ENCODE measurements around the gene PTRH2.

Gene PTRH2

GRCh38 chr17:59746849-59747445 lies 39.7 kb upstream of the PTRH2 start:
- Histone ChIP-seq H3K27me3 (ENCODE audit: control insufficient read depth in 1 of 2, insufficient read depth in 2 of 2, low read length in 2 of 2) (no peaks in the 10 kb centered on the region), H3K36me3 (ENCODE audit: control insufficient read depth in 1 of 2, insufficient read depth in 2 of 2, low read length in 2 of 2) (peaks cover 8 to 18% of the 10 kb centered on the region in 2 donors), H3K9me3 (ENCODE audit: control insufficient read depth in 1 of 2, low read length in 2 of 2) (no peaks in the 10 kb centered on the region), H3K27ac (ENCODE audit: low read depth, low read length) (no peak overlapping the region), H3K4me3 (ENCODE audit: low read depth in 1 of 2, low read length in 2 of 2) (no peak overlapping the region), H3K9ac (ENCODE audit: low read depth in 1 of 2, low read length in 2 of 2) (no peak overlapping the region), H3K4me1 (ENCODE audit: control insufficient read depth in 1 of 2, insufficient read depth in 2 of 2, low read length in 2 of 2) (no peaks in the 10 kb centered on the region)

DNA sequence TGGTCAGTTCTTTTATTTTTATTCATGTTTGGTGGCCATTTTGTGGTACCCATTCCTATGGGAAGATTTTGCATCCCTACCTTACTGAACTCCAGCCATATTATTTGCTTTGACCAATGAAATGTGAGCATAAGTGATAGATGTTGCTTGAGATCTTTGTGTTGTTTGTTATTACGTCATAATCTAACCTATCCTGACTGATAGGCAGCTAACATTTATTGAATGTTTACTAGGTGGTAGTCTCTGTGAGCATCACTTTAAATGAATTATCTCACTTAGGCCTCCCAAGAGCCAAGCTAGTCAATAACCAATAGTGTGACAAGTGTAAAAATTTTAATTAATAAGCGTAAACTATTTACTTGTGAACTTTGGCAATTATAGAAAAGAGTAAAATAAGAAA lies 37.8 kb upstream of the PTRH2 start:
- H3K4me3 ChIP-seq (ENCODE audit: low read depth in 1 of 2, low read length in 2 of 2) = no peak overlapping the region
- H3K36me3 ChIP-seq (ENCODE audit: control insufficient read depth in 1 of 2, insufficient read depth in 2 of 2, low read length in 2 of 2) = peaks cover 13 to 24% of the 10 kb centered on the region in 2 donors
- no peaks in the 10 kb centered on the region for H3K27me3 ChIP-seq (ENCODE audit: control insufficient read depth in 1 of 2, insufficient read depth in 2 of 2, low read length in 2 of 2)
- no peaks in the 10 kb centered on the region for H3K9me3 ChIP-seq (ENCODE audit: control insufficient read depth in 1 of 2, low read length in 2 of 2)
- H3K4me1 ChIP-seq (ENCODE audit: control insufficient read depth in 1 of 2, insufficient read depth in 2 of 2, low read length in 2 of 2) = no peaks in the 10 kb centered on the region
- H3K9ac ChIP-seq (ENCODE audit: low read depth in 1 of 2, low read length in 2 of 2) = no peak overlapping the region
- H3K27ac ChIP-seq (ENCODE audit: low read depth, low read length) = no peak overlapping the region

GRCh38 chr17:59743842-59744241 lies 36.6 kb upstream of the PTRH2 start:
- no peaks in the 10 kb centered on the region for H3K27me3 ChIP-seq (ENCODE audit: control insufficient read depth in 1 of 2, insufficient read depth in 2 of 2, low read length in 2 of 2)
- no peak overlapping the region for H3K27ac ChIP-seq (ENCODE audit: low read depth, low read length)
- H3K36me3 ChIP-seq (ENCODE audit: control insufficient read depth in 1 of 2, insufficient read depth in 2 of 2, low read length in 2 of 2) = peaks cover 13 to 25% of the 10 kb centered on the region in 2 donors

GRCh38 chr17:59737324-59737723 lies 30.1 kb upstream of the PTRH2 start:
- peaks cover 0 to 5% of the 10 kb centered on the region in 2 donors for H3K4me1 ChIP-seq (ENCODE audit: control insufficient read depth in 1 of 2, insufficient read depth in 2 of 2, low read length in 2 of 2)
- H3K9me3 ChIP-seq (ENCODE audit: control insufficient read depth in 1 of 2, low read length in 2 of 2) = no peaks in the 10 kb centered on the region
- H3K4me3 ChIP-seq (ENCODE audit: low read depth in 1 of 2, low read length in 2 of 2) = no peak overlapping the region
- no peaks in the 10 kb centered on the region for H3K27me3 ChIP-seq (ENCODE audit: control insufficient read depth in 1 of 2, insufficient read depth in 2 of 2, low read length in 2 of 2)
- H3K9ac ChIP-seq (ENCODE audit: low read depth in 1 of 2, low read length in 2 of 2) = no peak overlapping the region
- peaks cover 4 to 31% of the 10 kb centered on the region in 2 donors for H3K36me3 ChIP-seq (ENCODE audit: control insufficient read depth in 1 of 2, insufficient read depth in 2 of 2, low read length in 2 of 2)
- H3K27ac ChIP-seq (ENCODE audit: low read depth, low read length) = no peak overlapping the region

More at GRCh38 chr17:59743842-59744241, 36.6 kb upstream of the PTRH2 start:
- no peaks in the 10 kb centered on the region for H3K4me1 ChIP-seq (ENCODE audit: control insufficient read depth in 1 of 2, insufficient read depth in 2 of 2, low read length in 2 of 2)
- H3K9ac ChIP-seq (ENCODE audit: low read depth in 1 of 2, low read length in 2 of 2) = no peak overlapping the region
- H3K4me3 ChIP-seq (ENCODE audit: low read depth in 1 of 2, low read length in 2 of 2) = no peak overlapping the region
- H3K9me3 ChIP-seq (ENCODE audit: control insufficient read depth in 1 of 2, low read length in 2 of 2) = no peaks in the 10 kb centered on the region

DNA sequence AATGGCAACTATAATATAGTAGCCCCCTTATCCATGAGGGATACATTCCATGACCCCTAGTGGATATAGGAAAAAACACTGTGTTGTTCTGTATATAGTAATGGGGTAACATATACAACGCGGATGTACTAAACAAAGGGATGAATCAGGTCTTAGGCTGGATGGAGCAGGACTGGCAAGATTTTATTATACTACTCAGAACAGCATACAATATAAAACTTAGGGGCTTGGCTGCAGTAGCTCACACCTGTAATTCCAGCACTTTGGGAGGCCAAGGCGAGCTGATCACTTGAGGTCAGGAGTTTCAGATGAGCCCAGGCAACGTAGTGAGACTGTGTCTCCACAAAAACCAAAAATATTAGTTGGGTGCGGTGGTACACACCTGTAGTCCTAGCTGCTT lies 27.0 kb upstream of the PTRH2 start:
- peaks cover 5% of the 10 kb centered on the region in 2 donors for H3K4me1 ChIP-seq (ENCODE audit: control insufficient read depth in 1 of 2, insufficient read depth in 2 of 2, low read length in 2 of 2)
- no peak overlapping the region for H3K27ac ChIP-seq (ENCODE audit: low read depth, low read length)
- H3K4me3 ChIP-seq (ENCODE audit: low read depth in 1 of 2, low read length in 2 of 2) = no peak overlapping the region
- H3K9me3 ChIP-seq (ENCODE audit: control insufficient read depth in 1 of 2, low read length in 2 of 2) = no peaks in the 10 kb centered on the region
- H3K36me3 ChIP-seq (ENCODE audit: control insufficient read depth in 1 of 2, insufficient read depth in 2 of 2, low read length in 2 of 2) = peaks cover 0 to 21% of the 10 kb centered on the region in 2 donors
- no peaks in the 10 kb centered on the region for H3K27me3 ChIP-seq (ENCODE audit: control insufficient read depth in 1 of 2, insufficient read depth in 2 of 2, low read length in 2 of 2)
- H3K9ac ChIP-seq (ENCODE audit: low read depth in 1 of 2, low read length in 2 of 2) = no peak overlapping the region

- Histone ChIP-seq H3K27ac (ENCODE audit: low read depth, low read length) (no peak overlapping the region), H3K4me1 (ENCODE audit: control insufficient read depth in 1 of 2, insufficient read depth in 2 of 2, low read length in 2 of 2) (peaks cover 5% of the 10 kb centered on the region in 2 donors), H3K9me3 (ENCODE audit: control insufficient read depth in 1 of 2, low read length in 2 of 2) (no peaks in the 10 kb centered on the region), H3K9ac (ENCODE audit: low read depth in 1 of 2, low read length in 2 of 2) (no peak overlapping the region), H3K27me3 (ENCODE audit: control insufficient read depth in 1 of 2, insufficient read depth in 2 of 2, low read length in 2 of 2) (no peaks in the 10 kb centered on the region), H3K4me3 (ENCODE audit: low read depth in 1 of 2, low read length in 2 of 2) (no peak overlapping the region), H3K36me3 (ENCODE audit: control insufficient read depth in 1 of 2, insufficient read depth in 2 of 2, low read length in 2 of 2) (peaks cover 0 to 21% of the 10 kb centered on the region in 2 donors)
These were observed 26.5 kb upstream of the PTRH2 start for GRCh38 chr17:59733697-59734096.

- H3K27me3 ChIP-seq (ENCODE audit: control insufficient read depth in 1 of 2, insufficient read depth in 2 of 2, low read length in 2 of 2) = no peaks in the 10 kb centered on the region
- peaks cover 5 to 10% of the 10 kb centered on the region in 2 donors for H3K4me1 ChIP-seq (ENCODE audit: control insufficient read depth in 1 of 2, insufficient read depth in 2 of 2, low read length in 2 of 2)
- peaks cover 0 to 5% of the 10 kb centered on the region in 2 donors for H3K36me3 ChIP-seq (ENCODE audit: control insufficient read depth in 1 of 2, insufficient read depth in 2 of 2, low read length in 2 of 2)
- no peaks in the 10 kb centered on the region for H3K9me3 ChIP-seq (ENCODE audit: control insufficient read depth in 1 of 2, low read length in 2 of 2)
- H3K4me3 ChIP-seq (ENCODE audit: low read depth in 1 of 2, low read length in 2 of 2) = no peak overlapping the region
- H3K9ac ChIP-seq (ENCODE audit: low read depth in 1 of 2, low read length in 2 of 2) = no peak overlapping the region
- H3K27ac ChIP-seq (ENCODE audit: low read depth, low read length) = no peak overlapping the region
These were observed 23.1 kb upstream of the PTRH2 start for GRCh38 chr17:59730268-59730834.

DNA sequence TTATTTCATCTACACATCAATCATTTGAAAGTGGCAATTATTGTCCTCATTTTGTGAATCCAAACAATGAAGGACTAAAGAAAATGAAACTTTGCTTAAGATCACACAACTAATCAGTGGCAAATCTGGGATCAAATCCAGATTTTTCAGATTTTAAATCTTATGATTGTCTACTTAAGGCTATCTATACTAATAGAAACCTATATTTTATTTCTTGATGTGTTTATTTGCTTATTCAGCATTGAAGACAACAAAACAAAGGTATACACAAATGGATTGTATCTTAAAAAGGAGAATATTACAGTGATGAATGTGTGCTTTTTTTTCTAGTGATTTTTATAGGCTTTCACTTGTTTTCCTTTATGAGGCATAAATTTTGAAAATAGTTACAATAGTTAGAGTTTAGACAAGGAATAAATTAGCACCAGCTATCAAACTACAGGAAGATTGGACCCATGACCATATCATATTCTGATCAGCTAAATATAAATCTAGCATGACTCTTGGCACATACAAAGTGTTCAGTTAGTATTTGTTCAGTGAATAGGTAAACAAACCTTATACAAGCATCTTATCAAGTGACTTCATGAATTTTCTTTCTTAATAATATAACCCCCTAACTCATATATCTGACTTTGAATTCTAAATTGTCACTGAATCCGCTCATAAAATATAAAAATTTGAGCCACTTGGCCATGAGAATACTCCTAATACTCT lies 20.7 kb upstream of the PTRH2 start:
- H3K9ac ChIP-seq (ENCODE audit: low read depth in 1 of 2, low read length in 2 of 2) = no peak overlapping the region
- H3K4me1 ChIP-seq (ENCODE audit: control insufficient read depth in 1 of 2, insufficient read depth in 2 of 2, low read length in 2 of 2) = peaks cover 8 to 16% of the 10 kb centered on the region in 2 donors
- peaks cover 0 to 3% of the 10 kb centered on the region in 2 donors for H3K36me3 ChIP-seq (ENCODE audit: control insufficient read depth in 1 of 2, insufficient read depth in 2 of 2, low read length in 2 of 2)
- no peak overlapping the region for H3K27ac ChIP-seq (ENCODE audit: low read depth, low read length)
- no peaks in the 10 kb centered on the region for H3K9me3 ChIP-seq (ENCODE audit: control insufficient read depth in 1 of 2, low read length in 2 of 2)
- no peak overlapping the region for H3K4me3 ChIP-seq (ENCODE audit: low read depth in 1 of 2, low read length in 2 of 2)
- H3K27me3 ChIP-seq (ENCODE audit: control insufficient read depth in 1 of 2, insufficient read depth in 2 of 2, low read length in 2 of 2) = no peaks in the 10 kb centered on the region

- Histone ChIP-seq H3K9me3 (ENCODE audit: control insufficient read depth in 1 of 2, low read length in 2 of 2) (no peaks in the 10 kb centered on the region), H3K4me1 (ENCODE audit: control insufficient read depth in 1 of 2, insufficient read depth in 2 of 2, low read length in 2 of 2) (peaks cover 11 to 19% of the 10 kb centered on the region in 2 donors), H3K9ac (ENCODE audit: low read depth in 1 of 2, low read length in 2 of 2) (no peak overlapping the region), H3K36me3 (ENCODE audit: control insufficient read depth in 1 of 2, insufficient read depth in 2 of 2, low read length in 2 of 2) (peaks cover 0 to 3% of the 10 kb centered on the region in 2 donors), H3K4me3 (ENCODE audit: low read depth in 1 of 2, low read length in 2 of 2) (no peak overlapping the region), H3K27ac (ENCODE audit: low read depth, low read length) (no peak overlapping the region), H3K27me3 (ENCODE audit: control insufficient read depth in 1 of 2, insufficient read depth in 2 of 2, low read length in 2 of 2) (no peaks in the 10 kb centered on the region)
These were observed 18.5 kb upstream of the PTRH2 start for GRCh38 chr17:59725691-59726090.

DNA sequence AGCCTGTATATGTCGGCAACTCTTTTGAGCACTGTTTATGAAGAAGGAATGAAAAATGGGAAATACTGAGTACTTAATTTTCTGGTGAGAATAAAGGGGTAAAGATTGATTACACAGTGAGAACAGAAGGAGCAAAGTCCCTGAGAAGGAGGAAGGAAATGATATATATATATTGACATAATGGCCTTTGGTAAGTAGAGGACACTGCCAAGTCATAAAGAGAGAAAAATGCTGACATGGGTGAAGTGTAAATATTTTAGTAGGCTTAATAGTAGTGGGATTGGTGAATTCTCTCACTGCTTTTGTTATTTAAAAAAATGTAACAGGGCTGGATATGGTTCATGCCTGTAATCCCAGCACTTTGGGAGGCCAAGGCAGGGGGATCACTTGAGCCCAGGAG lies 16.4 kb upstream of the PTRH2 start:
- Histone ChIP-seq H3K9me3 (ENCODE audit: control insufficient read depth in 1 of 2, low read length in 2 of 2) (no peaks in the 10 kb centered on the region), H3K9ac (ENCODE audit: low read depth in 1 of 2, low read length in 2 of 2) (peak overlapping the region in 1 of 2 donors; percentile 21), H3K27me3 (ENCODE audit: control insufficient read depth in 1 of 2, insufficient read depth in 2 of 2, low read length in 2 of 2) (no peaks in the 10 kb centered on the region), H3K27ac (ENCODE audit: low read depth, low read length) (no peak overlapping the region), H3K4me3 (ENCODE audit: low read depth in 1 of 2, low read length in 2 of 2) (peak overlapping the region; percentile 5 to 49), H3K4me1 (ENCODE audit: control insufficient read depth in 1 of 2, insufficient read depth in 2 of 2, low read length in 2 of 2) (peaks cover 6 to 24% of the 10 kb centered on the region in 2 donors), H3K36me3 (ENCODE audit: control insufficient read depth in 1 of 2, insufficient read depth in 2 of 2, low read length in 2 of 2) (no peaks in the 10 kb centered on the region)

Measured in duodenal mucosa (tissue), 2 donors.